ENCODE results near the gene USP6NL.

Gene USP6NL

DNA sequence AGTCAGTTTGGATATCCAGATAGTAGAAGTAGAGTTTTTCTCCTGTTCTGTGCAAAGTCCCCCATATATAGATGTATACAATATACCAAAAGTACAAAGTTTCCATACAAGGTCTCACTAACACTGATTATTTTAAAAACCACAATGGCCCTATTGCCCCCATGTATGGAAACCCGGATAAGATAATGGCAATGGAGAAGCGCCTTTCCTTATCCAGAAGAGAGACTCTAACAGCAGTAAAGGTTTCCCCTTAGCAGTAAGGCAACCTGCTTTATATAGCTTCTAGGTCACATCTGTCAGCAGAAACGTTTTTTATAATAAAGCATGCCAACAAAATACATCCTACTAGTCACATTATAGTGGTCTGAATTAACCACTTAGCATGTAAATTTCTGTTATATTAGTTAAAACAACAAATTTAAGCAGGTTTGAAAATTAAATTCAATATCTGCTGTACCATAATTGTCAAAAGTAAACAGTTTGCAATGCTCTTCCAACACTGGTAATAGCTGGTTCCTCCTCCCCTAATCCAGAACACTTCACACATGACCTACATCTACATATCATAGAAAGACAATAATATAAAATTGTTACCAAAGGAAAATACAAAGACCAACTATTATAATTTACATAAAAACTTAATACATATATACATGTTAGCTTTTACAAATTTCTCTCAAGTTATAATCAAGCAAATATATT is 22.4 kb downstream of the USP6NL start:
- DNase-seq = no peak

- DNase-seq = no peak
These were observed 23.7 kb downstream of the USP6NL start for GRCh38 chr10:11587722-11588259.

- DNase-seq = peak; percentile 20
These were observed 25.3 kb downstream of the USP6NL start for GRCh38 chr10:11586170-11586569.

- no peak for DNase-seq
These were observed 30.2 kb downstream of the USP6NL start for GRCh38 chr10:11581213-11581612.

DNA sequence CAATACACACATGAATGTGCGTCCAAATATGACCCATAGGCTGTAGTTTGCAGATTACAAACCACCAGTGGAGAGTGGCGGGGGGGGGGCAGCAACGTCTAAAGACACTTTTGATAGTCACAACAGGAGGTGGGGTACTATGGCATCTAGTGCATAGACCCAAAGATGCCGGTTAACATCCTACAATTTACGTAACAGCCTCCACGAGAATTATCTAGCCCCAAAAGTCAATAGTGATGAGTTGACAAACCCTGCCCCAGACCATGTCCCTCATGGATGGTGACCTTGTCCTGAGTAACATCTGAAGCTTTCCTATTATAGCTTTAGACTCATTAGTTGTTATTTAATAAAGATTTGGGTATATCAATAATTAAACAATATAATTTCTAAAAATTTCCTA is 31.6 kb downstream of the USP6NL start:
- no peak for DNase-seq

DNA sequence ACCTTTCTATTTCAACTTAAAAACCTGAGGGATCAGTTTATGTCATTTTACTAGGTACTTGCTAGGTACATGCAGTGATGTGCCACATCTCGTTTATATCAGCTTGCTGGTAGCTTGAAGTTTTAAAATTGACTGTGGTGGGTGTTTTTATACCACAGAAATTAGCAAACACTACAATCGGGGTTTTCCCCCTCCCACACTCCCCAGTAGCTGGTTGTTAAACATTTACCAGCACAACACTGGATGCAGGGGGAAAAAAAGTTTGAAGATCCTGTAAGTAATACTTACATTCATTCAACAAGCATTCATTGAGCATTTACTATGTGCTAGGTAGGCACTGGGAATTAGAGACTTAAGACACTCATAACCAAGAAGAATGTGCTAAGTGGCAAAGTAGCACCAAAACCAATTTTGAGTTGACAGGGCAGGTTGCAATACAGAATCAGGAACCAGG is 32.6 kb downstream of the USP6NL start:
- no peak for DNase-seq

DNA sequence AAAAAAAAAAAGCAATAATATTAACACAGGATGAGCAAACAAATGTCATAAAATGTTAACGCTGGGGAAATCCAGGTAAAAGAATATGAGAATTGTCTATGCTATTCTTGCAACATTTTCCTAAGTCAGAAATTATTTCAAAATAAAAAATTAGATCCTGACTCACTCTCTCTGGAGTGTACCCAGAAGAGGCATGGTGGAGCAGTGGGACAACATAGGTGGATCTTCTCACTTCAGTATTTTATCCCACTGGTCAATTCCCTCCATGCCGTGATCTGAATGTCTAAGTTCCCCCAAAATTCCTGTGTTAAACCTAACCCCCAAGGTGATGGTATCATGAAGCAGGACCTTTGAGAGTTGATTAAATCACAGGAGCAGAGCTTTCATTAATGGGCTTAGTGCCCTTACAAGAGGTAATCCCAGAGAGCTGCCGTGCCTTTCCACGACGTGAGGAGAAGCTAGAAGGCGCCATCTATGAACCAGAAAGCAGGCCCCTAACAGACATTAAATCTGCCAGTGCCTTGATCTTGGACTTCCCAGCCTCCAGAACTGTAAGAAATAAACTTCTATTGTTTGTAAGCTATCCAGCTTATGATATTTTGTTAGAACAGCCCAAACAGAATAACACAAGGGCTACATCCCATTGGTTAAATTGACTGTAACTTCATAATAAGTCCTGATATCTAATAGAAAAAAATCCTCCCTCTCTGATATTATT is 35.2 kb downstream of the USP6NL start:
- DNase-seq = no peak

- peak; percentile 24 for DNase-seq
These were observed 38.0 kb downstream of the USP6NL start for GRCh38 chr10:11573497-11573896.

DNA sequence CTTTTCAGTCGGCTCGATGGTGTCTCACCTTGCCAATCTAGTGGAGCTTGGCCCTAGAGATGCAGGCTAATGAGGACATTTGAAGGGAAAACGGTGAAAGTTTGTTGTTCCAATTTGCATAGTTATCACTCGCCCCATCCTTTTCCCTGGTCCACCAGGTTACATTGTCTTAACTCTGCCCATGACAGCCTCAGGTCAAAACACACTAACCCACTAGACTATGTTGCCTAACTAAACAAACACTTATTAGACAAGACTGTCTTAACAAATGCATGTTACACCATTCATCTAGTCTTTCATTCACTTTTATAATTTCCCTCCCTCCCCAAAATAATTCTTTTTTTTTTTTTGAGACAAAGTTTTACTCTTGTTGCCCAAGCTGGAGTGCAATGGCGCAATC is 40.7 kb downstream of the USP6NL start:
- DNase-seq = no peak

DNA sequence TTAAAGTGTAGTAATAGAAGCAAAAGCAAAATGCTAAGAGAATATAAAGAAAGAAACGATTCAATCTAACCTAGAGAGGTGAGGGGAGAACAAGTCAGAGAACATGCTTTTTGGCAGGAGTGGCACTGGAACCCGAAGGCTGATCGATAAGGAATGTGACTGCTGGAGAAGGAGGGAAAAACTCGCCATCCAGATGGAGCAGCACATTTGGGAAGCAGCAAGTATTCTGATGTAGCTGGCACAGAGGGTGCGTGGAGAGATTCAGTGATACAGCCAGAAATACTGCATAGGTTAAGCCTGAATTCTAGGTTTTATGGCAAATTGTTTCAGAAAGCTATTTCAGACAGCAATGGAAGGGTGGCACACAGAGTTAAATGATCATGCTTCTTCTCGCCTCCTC is 42.0 kb downstream of the USP6NL start:
- no peak for DNase-seq

DNA sequence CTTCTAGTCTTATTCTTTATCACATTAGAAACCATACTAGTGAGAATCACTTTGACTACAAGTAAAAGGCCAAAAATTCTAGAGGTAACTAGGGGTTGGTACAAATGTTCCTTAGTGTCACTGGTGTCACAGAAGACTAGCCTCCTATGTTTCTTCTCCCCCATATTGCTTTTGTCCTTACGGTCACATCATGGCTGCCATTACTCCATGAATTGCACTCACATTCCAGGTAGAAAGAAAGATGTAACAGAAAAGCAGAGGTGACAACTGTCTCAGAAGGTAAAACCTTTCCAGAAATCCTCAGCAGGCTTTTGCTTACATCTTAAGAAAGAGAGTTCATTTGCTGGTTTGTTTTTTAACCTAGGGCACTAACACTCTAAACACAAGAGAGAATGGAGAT is 42.9 kb downstream of the USP6NL start:
- DNase-seq = no peak

GRCh38 chr10:11564741-11565140 is 46.7 kb downstream of the USP6NL start:
- no peak for DNase-seq

DNA sequence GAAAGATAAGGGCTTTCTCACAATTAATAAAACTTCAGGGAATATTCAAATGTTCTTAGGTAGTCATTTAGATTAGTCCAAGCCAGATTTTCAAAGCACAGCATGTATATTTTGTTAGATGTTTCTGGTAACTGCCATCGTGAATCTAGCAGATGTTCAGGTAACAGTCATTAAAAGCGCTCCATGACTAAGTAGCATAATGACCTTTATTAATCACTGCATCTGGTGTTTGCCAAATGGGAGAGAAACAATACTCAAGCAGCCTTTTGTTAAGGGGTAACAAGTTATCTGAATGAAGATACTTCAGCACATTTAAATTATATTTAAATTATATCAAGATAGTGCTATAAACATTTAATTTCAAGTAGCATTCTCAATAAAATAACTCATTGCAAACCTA is 47.5 kb downstream of the USP6NL start:
- DNase-seq = no peak

DNA sequence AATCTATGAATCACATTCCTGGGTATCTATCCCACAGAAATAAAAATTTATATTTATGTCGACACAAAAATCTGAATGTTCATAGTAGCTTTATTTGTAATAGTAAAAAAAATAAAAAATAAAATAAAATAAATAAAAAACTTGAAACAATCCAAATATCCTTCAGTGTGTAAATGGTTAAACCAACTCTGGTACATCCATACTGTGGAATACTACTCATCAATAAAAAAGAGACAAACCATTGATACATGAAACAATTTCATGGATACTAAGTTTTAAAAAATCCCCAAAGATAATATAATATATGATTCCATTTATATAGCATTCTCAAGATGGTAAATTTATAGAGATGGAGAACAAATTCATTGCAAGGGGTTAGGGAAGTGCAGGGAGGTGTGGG is 48.6 kb downstream of the USP6NL start:
- no peak for DNase-seq

DNA sequence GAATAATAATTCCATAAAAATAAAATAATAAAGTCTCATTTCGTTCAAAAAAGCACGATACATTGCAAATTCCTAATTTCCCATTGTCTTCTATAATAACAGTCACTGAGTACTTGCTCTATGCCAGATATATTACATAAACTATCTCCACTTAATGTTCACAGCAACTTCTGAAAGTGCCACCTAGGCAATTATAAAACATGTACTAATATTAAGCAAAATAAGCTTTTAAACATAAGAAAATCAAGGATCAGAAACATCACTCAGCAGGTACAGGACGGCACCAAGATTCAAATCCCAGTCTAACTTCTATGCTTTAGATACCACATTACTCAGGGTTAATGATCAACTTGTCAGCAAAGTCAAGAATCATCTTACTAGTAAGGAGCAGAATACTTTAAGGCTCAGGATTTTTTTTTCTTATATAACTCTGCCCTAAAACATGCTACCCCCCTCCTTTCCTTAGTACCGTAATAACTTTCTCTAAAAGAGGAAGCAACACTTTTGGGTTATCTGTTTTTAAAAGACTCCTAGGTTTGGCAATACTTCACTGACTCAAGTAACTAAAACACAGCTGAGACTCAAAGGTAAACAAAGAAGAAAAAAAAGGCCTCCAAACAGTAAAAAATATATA is 51.3 kb downstream of the USP6NL start:
- DNase-seq = peak; percentile 43

DNA sequence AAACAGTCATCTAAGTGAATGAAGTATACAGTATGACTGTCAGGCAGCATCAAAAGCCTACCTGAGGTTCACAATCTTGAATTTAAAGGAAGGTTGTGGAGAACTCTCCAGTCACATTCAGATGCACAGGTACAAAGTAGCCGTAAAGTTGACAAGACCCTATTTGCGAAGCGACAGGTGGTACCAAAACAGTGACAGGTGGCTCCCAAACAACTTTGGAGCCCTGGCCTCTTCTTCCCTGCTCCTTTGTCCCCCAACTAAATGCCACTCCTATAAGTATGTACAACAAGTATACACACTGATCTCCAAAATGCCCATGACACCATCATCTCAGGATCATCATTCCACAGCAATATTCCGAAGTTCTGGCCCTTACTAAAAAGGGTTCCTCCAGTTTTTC is 53.5 kb downstream of the USP6NL start:
- no peak for DNase-seq

GRCh38 chr10:11557513-11557912 is 53.9 kb downstream of the USP6NL start:
- DNase-seq = no peak

DNA sequence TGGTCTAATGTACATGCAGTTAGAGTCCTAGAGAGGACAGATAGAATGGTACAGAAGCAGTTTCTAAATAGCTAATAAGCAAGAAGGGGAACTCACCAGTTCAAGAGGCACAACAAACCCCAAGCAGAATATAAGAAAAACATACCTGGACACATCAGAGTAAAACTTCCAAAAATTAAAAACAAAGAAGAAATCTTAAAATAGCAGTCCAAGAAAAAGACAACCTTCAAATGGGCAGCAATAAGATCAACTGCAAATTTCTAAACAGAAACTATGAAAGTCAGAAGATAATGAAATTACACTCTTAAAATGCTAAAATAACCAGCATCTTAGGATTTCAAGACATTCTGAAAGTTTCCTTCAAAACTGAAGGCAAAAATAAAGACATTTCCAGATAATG is 55.9 kb downstream of the USP6NL start:
- no peak for DNase-seq

DNA sequence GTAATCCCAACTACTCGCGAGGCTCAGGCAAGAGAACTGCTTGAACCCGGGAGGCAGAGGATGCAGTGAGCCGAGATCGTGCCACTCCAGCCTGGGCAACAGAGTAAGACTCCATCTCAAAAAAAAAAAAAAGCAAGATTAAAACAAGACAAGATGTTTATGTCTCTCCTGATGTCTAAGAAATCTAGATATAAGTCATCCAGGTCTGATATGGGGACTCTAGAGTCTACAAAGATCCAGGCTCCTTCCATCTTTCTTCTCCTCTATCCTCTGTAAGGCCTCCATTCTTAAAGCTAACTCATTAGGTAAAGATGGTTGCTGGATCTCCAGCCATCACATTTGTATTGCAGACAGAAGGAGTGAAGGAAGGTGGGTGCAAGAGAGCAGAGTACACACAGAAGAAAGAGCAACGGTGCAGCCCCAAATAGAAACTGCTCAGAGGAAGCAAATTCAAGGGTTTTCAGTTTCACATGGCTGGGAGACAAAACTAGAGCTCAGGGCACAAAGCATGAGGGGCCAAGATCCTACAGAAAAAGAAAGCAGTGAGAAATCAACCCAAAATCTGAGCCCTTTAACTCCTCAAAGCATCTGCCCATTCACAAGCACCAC is 57.6 kb downstream of the USP6NL start:
- DNase-seq = no peak

DNA sequence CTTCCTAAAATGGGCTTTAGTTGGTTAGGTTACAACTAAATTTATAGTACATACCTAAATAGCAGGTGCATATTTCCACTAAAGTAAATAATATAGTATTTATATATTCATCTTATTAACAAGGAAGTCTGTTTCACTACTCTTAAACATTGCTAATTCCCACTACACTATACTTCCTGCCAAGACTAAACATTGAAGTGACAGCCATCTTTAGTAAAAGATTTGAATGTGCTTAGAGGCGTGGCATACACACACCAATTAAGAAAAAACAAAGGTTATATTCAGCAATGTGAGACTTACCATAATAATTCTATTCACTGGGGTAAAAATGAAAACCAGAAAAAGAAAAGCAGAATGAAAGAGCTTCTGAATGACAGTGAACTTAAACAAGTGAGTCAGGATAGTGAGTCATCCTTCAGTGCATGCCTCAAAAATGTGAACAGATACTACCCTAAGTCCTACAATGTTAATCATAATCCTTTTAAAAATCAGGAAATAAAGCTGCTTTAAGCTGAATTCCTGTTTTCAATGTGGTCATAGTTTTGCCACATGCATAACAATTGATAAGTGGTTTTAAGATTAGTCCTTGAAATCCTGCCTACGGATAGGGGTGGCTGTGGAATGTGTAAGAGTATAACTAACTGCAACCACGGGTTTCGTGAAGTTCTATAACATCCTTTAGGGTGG is 59.4 kb downstream of the USP6NL start:
- DNase-seq = no peak

- DNase-seq = no peak
These were observed 60.3 kb downstream of the USP6NL start for GRCh38 chr10:11551104-11551503.

DNA sequence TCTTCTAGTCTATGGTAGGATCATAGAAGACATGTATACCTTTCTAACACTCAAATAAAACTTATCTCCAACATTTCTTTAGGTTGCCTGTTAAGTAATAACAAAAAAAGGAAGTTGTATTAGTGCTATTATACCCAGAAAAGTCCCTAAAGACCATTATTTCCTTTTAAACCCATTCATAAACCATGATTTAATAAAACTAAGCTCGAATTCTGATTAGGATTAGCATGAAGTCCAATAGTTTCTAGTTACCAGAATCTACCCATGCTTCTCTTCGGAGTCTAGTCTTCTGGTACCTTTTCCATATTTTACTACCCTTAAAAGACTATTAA is 62.7 kb downstream of the USP6NL start:
- no peak for DNase-seq
